ENCODE measurements around the gene STXBP1. TPM values are rescaled to one million over a fixed set of nuclear protein-coding genes. Genes with fewer than 3 reads are reported as not detected.

STXBP1 gene
- total and polyA plus RNA-seq, 2 of the 8 experiments (the other 6 are each of a cell fraction or from before 2014, with no cell fraction given), result 11.5 to 60.9 TPM

Other genes starting within 250 kb of the STXBP1 start
- 24.6 and 25.6 TPM in 2 replicates for gene SLC2A8, start 215.1 kb upstream of the STXBP1 start, total RNA-seq (2021; fragmentation: NEBNext Ultra II Directional; extraction: Animal tissue kit (Norgen Biotek cat#: 25700))
- gene SLC2A8, start 215.1 kb upstream of the STXBP1 start, polyA plus RNA-seq (2011; rRNA removed), result 30.9 and 36.4 TPM in 2 replicates
- gene ZNF79, start 187.9 kb upstream of the STXBP1 start, total RNA-seq (2021; fragmentation: NEBNext Ultra II Directional; extraction: Animal tissue kit (Norgen Biotek cat#: 25700)), result 7.4 and 7.6 TPM in 2 replicates
- 2.4 and 2.7 TPM in 2 replicates for gene ZNF79, start 187.9 kb upstream of the STXBP1 start, polyA plus RNA-seq (2011; rRNA removed)
- 1,993 and 2,006 TPM in 2 replicates for gene RPL12, start 160.9 kb upstream of the STXBP1 start, total RNA-seq (2021; fragmentation: NEBNext Ultra II Directional; extraction: Animal tissue kit (Norgen Biotek cat#: 25700))
- gene RPL12, start 160.9 kb upstream of the STXBP1 start, polyA plus RNA-seq (2011; rRNA removed), result 4,427 and 4,892 TPM in 2 replicates
- gene LRSAM1, start 160.8 kb upstream of the STXBP1 start, total RNA-seq (2021; fragmentation: NEBNext Ultra II Directional; extraction: Animal tissue kit (Norgen Biotek cat#: 25700)), result 18.3 and 18.8 TPM in 2 replicates
- gene LRSAM1, start 160.8 kb upstream of the STXBP1 start, polyA plus RNA-seq (2011; rRNA removed), result 9.7 and 16.2 TPM in 2 replicates
- not detected in 2 replicates for gene CFAP157, start 94.7 kb downstream of the STXBP1 start, total RNA-seq (2021; fragmentation: NEBNext Ultra II Directional; extraction: Animal tissue kit (Norgen Biotek cat#: 25700))
- gene CFAP157, start 94.7 kb downstream of the STXBP1 start, polyA plus RNA-seq (2011; rRNA removed), result 0.05 TPM in 1 of 2 replicates, not detected in the other
- 11.1 and 11.2 TPM in 2 replicates for gene PTRH1, start 103.4 kb downstream of the STXBP1 start, total RNA-seq (2021; fragmentation: NEBNext Ultra II Directional; extraction: Animal tissue kit (Norgen Biotek cat#: 25700))
- 19.8 and 26.4 TPM in 2 replicates for gene PTRH1, start 103.4 kb downstream of the STXBP1 start, polyA plus RNA-seq (2011; rRNA removed)
- not detected in 2 replicates for gene TTC16, start 103.8 kb downstream of the STXBP1 start, total RNA-seq (2021; fragmentation: NEBNext Ultra II Directional; extraction: Animal tissue kit (Norgen Biotek cat#: 25700))
- gene TTC16, start 103.8 kb downstream of the STXBP1 start, polyA plus RNA-seq (2011; rRNA removed), result 0.03 TPM in 2 replicates
- gene TOR2A, start 123.0 kb downstream of the STXBP1 start, total RNA-seq (2021; fragmentation: NEBNext Ultra II Directional; extraction: Animal tissue kit (Norgen Biotek cat#: 25700)), result 18.4 and 18.7 TPM in 2 replicates
- 24.9 and 34.2 TPM in 2 replicates for gene TOR2A, start 123.0 kb downstream of the STXBP1 start, polyA plus RNA-seq (2011; rRNA removed)
- gene SH2D3C, start 166.4 kb downstream of the STXBP1 start, total RNA-seq (2021; fragmentation: NEBNext Ultra II Directional; extraction: Animal tissue kit (Norgen Biotek cat#: 25700)), result 6.4 and 7.3 TPM in 2 replicates
- gene SH2D3C, start 166.4 kb downstream of the STXBP1 start, polyA plus RNA-seq (2011; rRNA removed), result 8.1 and 12.3 TPM in 2 replicates
- 86.3 and 87.5 TPM in 2 replicates for gene CDK9, start 173.8 kb downstream of the STXBP1 start, total RNA-seq (2021; fragmentation: NEBNext Ultra II Directional; extraction: Animal tissue kit (Norgen Biotek cat#: 25700))
- gene CDK9, start 173.8 kb downstream of the STXBP1 start, polyA plus RNA-seq (2011; rRNA removed), result 69.1 and 94.0 TPM in 2 replicates
- 62.4 and 63.7 TPM in 2 replicates for gene FPGS, start 190.6 kb downstream of the STXBP1 start, total RNA-seq (2021; fragmentation: NEBNext Ultra II Directional; extraction: Animal tissue kit (Norgen Biotek cat#: 25700))
- gene FPGS, start 190.6 kb downstream of the STXBP1 start, polyA plus RNA-seq (2011; rRNA removed), result 83.0 and 125 TPM in 2 replicates
- gene ENG, start 242.4 kb downstream of the STXBP1 start, total RNA-seq (2021; fragmentation: NEBNext Ultra II Directional; extraction: Animal tissue kit (Norgen Biotek cat#: 25700)), result 4.2 and 4.4 TPM in 2 replicates
- 1.8 and 3.2 TPM in 2 replicates for gene ENG, start 242.4 kb downstream of the STXBP1 start, polyA plus RNA-seq (2011; rRNA removed)